ENCODE data around the gene NMRK1. TPM values are rescaled to one million over a fixed set of nuclear protein-coding genes. Genes with fewer than 3 reads are reported as not detected.
A peak's percentile ranks its signal among the peaks of the same experiment; 100 is the strongest.

The NMRK1 gene
- polyA plus RNA-seq, 3 donors, result 4.3 to 9.8 (median 9.3) TPM

- peaks cover 100% of the 10 kb centered on the region for H3K79me2 ChIP-seq (ENCODE audit: insufficient read depth, low read length)
- peaks cover 39% of the 10 kb centered on the region for H3K4me1 Mint-ChIP-seq
- H3K4me3 Mint-ChIP-seq, result no peak overlapping the region
Measured at GRCh38 chr9:75104607-75105006, 16.7 kb upstream of the NMRK1 start.

GRCh38 chr9:75102177-75102790, 14.3 kb upstream of the NMRK1 start:
- peaks cover 35 to 67% of the 10 kb centered on the region in 2 donors for H3K36me3 Mint-ChIP-seq
- H2AFZ ChIP-seq (ENCODE audit: insufficient read depth, low read depth, low read length, poor library complexity, severe bottlenecking), result no peak overlapping the region
- H3K4me2 ChIP-seq (replicated peaks; ENCODE audit: extremely low read depth, low read length, poor library complexity, severe bottlenecking), result no peak overlapping the region
- no peak for TF ChIP-seq CTCF (IDR thresholded peaks at IDR 0.05)
- intact Hi-C loops (cut with micrococcal nuclease), result no loop called here
- peaks cover 100% of the 10 kb centered on the region for H3K79me2 ChIP-seq (ENCODE audit: insufficient read depth, low read length)
- H3K9me3 Mint-ChIP-seq, result no peaks in the 10 kb centered on the region
- no peak overlapping the region for H3K4me3 ChIP-seq (replicated peaks in 1 of 3; ENCODE audit: low read depth in 2 of 3, low read length in 3 of 3)
- H3K27me3 ChIP-seq (ENCODE audit: control insufficient read depth in 2 of 2, insufficient read depth in 2 of 2, low read length in 2 of 2), result no peaks in the 10 kb centered on the region
- H3K27ac Mint-ChIP-seq, result peak overlapping the region in 5 of 7 donors; percentile 9 to 56 (median 46)
- H3K9ac ChIP-seq (ENCODE audit: insufficient read depth, low read length, poor library complexity, severe bottlenecking), result no peak overlapping the region
- H3K4me1 Mint-ChIP-seq, result peaks cover 26% of the 10 kb centered on the region
- no peaks in the 10 kb centered on the region for H3K9me3 ChIP-seq (replicated peaks in 1 of 2; ENCODE audit: control insufficient read depth in 1 of 2, insufficient read depth in 1 of 2, low read length in 2 of 2)
- 100% methylated on average over 3 of the region's 7 CpGs for WGBS (ENCODE audit: insufficient coverage)
- peaks cover 0 to 10% of the 10 kb centered on the region in 2 donors for H3K4me1 ChIP-seq (ENCODE audit: control insufficient read depth in 1 of 2, insufficient read depth in 2 of 2, low read length in 2 of 2)
- H3K27ac ChIP-seq (ENCODE audit: low read depth in 1 of 2, low read length in 2 of 2), result no peak overlapping the region
- H4K20me1 ChIP-seq (ENCODE audit: insufficient read depth, low read length), result peaks cover 100% of the 10 kb centered on the region
- no peak for DNase-seq
- no peak overlapping the region for H3K4me3 Mint-ChIP-seq
- H3K36me3 ChIP-seq (replicated peaks in 1 of 2; ENCODE audit: control insufficient read depth in 1 of 2, insufficient read depth in 2 of 2, low read length in 2 of 2), result peaks cover 11 to 78% of the 10 kb centered on the region in 2 donors
- peaks cover 0 to 1% (median 0%) of the 10 kb centered on the region in 3 donors for H3K27me3 Mint-ChIP-seq (ENCODE audit: low read depth in 3 of 3)

More at GRCh38 chr9:75104607-75105006, 16.7 kb upstream of the NMRK1 start:
- WGBS (ENCODE audit: insufficient coverage), result 100% methylated on average over 3 of the region's 3 CpGs
- Histone ChIP-seq H3K4me3 (replicated peaks in 1 of 3; ENCODE audit: low read depth in 2 of 3, low read length in 3 of 3) (no peak overlapping the region), H3K4me1 (ENCODE audit: control insufficient read depth in 1 of 2, insufficient read depth in 2 of 2, low read length in 2 of 2) (peaks cover 9 to 23% of the 10 kb centered on the region in 2 donors), H3K9ac (ENCODE audit: insufficient read depth, low read length, poor library complexity, severe bottlenecking) (no peak overlapping the region), H3K36me3 (replicated peaks in 1 of 2; ENCODE audit: control insufficient read depth in 1 of 2, insufficient read depth in 2 of 2, low read length in 2 of 2) (peaks cover 11 to 60% of the 10 kb centered on the region in 2 donors), H4K20me1 (ENCODE audit: insufficient read depth, low read length) (peaks cover 99% of the 10 kb centered on the region), H3K27me3 (ENCODE audit: control insufficient read depth in 2 of 2, insufficient read depth in 2 of 2, low read length in 2 of 2) (no peaks in the 10 kb centered on the region), H3K9me3 (replicated peaks in 1 of 2; ENCODE audit: control insufficient read depth in 1 of 2, insufficient read depth in 1 of 2, low read length in 2 of 2) (no peaks in the 10 kb centered on the region), H2AFZ (ENCODE audit: insufficient read depth, low read depth, low read length, poor library complexity, severe bottlenecking) (no peak overlapping the region), H3K4me2 (replicated peaks; ENCODE audit: extremely low read depth, low read length, poor library complexity, severe bottlenecking) (no peak overlapping the region), H3K27ac (ENCODE audit: low read depth in 1 of 2, low read length in 2 of 2) (peak overlapping the region in 1 of 2 donors; percentile 65)
- H3K27me3 Mint-ChIP-seq (ENCODE audit: low read depth in 3 of 3), result peaks cover 0 to 1% (median 0%) of the 10 kb centered on the region in 3 donors
- H3K27ac Mint-ChIP-seq, result peak overlapping the region in 4 of 7 donors; percentile 15 to 80 (median 40)
- peaks cover 27 to 48% of the 10 kb centered on the region in 2 donors for H3K36me3 Mint-ChIP-seq
- no peak for DNase-seq
- H3K9me3 Mint-ChIP-seq, result no peaks in the 10 kb centered on the region
- intact Hi-C loops (cut with micrococcal nuclease), result loop anchor here in 1 of 2 donors (5.0 kb wide), 1 partner anchor 43 kb away; no protein-coding TSS in a partner anchor
- TF ChIP-seq CTCF (IDR thresholded peaks at IDR 0.05), result no peak
